Stimulated activated CD4-positive, alpha-beta T cell treated with anti-CD3 and anti-CD28 coated beads, Interleukin-15, amount 100 ng/mL, for 1 hour (primary cell): Measurements from ENCODE around the gene ZSCAN12.

Experiments
- DNase-seq, 2 donors: peaks; one replicate each; pipeline ENCODE4 v3.0.0-alpha.2; 2020; ENCODE audit warnings: low read depth in 1 of 2, low spot score in 1 of 2

ZSCAN12 gene

DNA sequence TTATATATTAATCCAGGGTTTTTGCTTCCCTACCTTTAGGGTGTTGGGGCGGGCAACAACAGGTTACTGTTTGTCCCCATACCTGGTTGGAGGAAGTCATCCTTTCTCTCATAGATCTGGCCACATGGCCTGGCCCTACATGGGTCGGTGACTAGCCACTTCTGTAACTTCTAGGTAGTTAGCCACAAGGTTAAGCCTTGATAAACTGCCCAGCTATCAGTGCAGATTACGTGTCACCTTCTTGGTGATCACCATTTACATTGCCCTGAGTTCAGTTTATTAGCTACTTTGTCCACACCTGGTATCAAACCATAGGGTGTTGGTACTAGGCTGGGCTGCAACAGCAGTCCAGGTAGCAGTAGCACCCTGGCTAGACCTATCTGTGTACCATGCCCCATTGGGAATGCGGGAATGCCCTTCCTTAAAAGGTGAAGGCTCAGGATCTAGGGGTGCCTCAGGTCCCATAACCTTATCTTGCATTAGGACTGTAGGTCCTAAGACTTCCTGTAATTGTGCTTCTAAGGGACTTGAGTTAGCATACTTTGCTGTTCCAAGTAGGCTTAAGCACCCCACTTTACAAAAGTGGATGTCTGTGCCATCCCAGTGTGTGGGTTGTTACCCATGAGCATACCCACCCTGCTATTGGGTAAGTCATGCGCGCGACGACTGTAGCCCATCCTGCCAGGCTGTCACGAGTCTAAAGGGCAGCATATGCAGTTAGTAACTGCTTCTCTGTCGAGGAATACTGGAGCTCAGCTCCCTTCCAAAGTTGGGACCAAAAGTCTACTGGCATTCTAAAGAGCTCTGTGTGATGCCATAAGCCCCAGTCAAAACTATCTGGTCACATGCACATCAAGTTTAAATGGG, 44.6 kb downstream of the ZSCAN12 start:
- DNase-seq: no peak

DNA sequence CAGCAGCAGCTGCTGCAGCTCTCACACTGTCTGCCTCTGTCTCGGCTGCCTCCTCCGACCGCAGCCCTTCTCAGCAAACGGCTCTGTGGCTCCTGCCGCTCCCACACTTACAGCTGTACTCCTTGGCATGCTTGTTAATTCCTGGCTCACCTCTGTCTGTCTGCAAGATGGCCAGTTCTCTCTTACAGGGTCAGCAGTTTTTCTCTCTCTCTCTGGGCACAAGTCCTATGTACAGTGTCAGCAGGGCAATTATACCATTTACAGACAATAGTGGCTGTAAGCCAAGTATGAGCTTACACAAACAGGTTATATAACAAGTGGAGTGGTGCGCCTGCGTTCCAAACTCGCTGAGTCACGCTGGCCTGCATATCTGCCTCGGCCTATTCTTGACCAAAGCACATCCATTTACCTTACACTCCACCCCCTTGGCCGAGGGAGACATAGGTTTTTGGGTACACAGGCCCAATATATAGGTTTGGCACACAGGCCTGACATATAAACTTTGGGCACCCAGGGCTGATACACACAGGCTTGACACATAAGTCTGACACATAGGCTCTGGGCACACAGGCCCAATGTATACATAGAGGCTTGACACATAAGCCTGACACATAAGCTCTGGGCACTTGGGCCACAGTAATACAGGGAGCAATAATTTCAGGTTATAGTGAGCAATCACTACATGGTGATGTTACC, 45.4 kb downstream of the ZSCAN12 start:
- DNase-seq: no peak

- no peak for DNase-seq
These were observed 46.2 kb downstream of the ZSCAN12 start for GRCh38 chr6:28353356-28353755.

DNA sequence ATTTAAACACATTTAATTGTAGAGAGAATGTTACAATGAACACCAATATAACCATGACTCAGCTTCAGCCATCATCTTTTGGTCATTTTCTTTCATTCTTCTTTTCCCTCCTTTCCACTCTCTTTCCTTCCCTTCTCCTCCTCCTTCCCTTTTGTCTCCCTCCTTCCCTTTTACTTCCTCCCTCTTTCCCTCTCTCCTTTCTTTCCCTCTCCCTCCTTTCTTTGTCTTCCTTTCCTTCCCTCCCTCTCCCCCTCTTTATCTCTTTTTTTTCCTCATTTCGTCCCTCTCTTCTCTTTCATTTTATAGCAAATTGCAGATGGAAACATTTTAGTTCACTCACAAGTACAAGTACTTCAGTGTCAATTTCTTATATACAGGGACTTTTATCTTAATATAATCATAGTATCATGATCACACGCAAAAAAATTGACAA, 48.0 kb downstream of the ZSCAN12 start:
- no peak for DNase-seq

- no peak for DNase-seq
These were observed 48.5 kb downstream of the ZSCAN12 start for GRCh38 chr6:28351087-28351486.

DNA sequence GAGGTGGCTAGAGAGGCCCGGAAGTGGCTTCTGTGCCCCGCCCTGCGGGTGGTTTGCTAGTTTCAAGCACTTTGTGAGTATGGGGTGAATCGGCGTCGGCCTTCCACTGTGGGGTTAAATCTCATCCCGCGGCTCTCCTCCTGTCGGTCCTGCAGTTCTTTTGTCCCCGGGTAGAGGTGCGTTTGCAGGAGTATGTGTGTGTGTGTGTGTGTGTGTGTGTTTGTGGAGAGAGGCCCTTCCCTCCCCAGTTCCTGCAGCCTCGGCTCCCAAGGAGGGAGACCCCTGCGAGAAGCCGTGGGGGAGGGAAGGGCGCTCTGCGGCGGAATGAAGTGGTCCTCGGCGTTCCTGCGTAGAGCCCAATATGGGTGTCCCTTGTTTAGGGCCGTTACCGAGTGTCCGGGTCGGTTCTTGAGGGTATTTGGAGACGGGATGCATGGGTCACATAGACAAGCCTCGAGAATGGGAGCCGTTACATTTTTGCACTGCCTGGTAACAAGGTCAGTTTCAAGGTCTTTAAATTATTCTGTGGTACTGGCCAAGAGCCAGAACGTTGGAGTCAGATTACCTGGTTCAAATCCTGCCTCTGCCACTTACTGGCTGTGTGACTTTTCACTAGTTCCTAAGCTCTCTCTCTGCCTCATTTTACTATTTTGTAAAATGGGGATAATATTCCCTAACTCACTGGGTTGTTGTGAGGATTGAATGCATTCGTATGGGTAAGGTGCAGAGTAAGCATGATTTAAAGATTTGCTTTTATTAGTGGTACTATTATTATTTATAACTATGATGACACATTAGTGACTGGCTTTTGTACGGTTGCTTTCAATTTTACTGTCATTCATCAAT, 49.4 kb downstream of the ZSCAN12 start, which contains the start of gene ZKSCAN3:
ZKSCAN3 (plus strand) TSS at position 56 of the 846 bp plus-strand sequence. CDS start 9,640 bp downstream, outside the sequence.
- peak; percentile 65 to 68 for DNase-seq

GRCh38 chr6:28349344-28349891, 50.1 kb downstream of the ZSCAN12 start:
- no peak for DNase-seq

- DNase-seq: no peak
These were observed 52.4 kb downstream of the ZSCAN12 start for GRCh38 chr6:28347119-28347518.

- no peak for DNase-seq
These were observed 54.3 kb downstream of the ZSCAN12 start for GRCh38 chr6:28345201-28345600.

- no peak for DNase-seq
These were observed 55.5 kb downstream of the ZSCAN12 start for GRCh38 chr6:28343898-28344677.

DNA sequence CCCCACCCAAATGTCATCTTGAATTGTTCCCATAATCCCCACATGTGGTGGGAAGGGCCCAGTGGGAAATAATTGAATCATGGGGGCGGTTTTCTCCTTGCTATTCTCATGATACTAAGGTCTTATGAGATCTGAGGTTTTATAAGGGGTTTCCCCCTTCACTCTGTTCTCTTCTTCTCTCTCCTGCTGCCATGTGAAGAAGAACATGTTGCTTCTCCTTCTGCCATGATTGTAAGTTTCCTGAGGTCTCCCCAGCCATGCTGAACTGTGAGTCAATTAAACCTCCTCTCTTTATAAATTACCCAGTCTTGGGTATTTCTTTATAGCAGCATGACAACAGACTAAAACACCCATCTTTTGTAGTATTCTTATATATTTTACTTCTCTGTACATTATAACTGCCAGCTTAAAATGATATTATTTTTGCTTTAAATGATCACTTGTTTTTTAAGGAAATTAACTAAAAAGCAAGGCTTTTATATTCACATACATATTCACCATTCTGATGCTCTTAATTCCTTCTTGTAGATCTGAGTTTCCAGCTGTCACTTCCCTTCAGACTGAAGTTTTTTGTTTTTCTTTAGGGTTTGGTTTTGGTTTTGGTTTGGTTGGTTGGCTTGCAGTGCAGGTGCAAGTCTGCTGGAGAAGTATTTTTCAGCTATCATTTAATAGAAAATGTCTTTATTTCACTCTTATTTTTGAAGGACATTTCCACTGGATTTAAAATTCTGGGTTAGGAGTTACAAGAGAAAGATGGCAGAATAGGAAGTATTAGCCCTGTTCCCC, 59.0 kb downstream of the ZSCAN12 start:
- no peak for DNase-seq

DNA sequence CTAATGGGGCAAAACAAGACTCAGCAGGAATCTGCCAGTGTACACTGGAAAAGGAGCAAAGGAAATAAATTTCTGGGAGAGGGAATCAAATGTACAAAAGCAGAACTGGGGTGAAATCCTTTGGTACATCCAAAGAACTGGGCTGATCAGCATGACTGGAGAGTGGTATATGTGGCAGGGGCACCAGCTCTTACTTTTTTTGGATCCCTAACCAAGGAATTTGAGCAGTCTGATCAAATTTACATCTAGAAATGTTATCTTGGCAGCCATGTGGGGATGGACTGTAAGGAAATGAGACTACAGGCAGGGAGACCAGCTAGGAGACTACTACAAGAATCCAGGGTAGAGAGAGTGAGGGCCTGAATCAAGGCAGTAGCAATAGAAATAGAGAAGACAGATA, 62.4 kb downstream of the ZSCAN12 start:
- DNase-seq: no peak

- no peak for DNase-seq
These were observed 63.0 kb downstream of the ZSCAN12 start for GRCh38 chr6:28336284-28337120.

DNA sequence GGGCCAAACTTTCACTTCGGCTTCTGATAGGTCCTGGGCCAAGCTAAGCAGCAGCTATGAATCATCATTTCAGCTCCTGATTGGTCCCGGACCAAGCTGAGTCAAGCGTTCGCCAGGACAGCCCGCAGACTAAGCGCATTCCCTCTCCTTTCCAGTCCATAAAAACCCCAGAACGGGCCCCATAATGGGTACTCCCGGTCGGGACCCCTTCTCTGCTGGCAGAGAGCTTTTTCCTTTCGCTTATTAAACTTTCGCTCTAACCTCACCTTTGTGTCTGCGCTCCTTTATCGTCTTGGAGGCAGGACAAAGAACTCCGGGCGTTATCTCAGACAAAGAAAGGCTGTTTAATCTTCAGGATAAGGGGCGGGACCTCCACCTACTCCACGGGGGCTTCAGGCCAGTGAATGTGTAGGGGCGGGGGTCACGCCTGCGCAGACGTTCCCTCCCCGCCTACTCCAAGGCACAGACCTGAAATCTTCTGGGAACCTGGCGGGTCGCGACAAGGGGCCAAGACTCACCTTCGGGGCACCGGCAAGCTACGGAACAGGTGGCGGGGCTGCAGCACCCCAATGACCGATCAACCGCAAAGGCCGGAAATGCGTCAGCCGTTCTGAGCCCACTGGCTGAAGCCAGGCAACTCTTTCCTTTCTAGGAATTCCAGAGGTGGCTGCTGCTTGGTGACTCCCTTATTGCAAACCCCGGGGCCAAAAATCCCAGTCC, 63.8 kb downstream of the ZSCAN12 start, which contains the start of gene ZSCAN31:
ZSCAN31 (minus strand) TSS at position 585 of the 720 bp plus-strand sequence. CDS start 6,465 bp downstream, outside the sequence.
- peak; percentile 54 to 57 for DNase-seq

GRCh38 chr6:28335040-28335563, 64.4 kb downstream of the ZSCAN12 start:
- no peak for DNase-seq

DNA sequence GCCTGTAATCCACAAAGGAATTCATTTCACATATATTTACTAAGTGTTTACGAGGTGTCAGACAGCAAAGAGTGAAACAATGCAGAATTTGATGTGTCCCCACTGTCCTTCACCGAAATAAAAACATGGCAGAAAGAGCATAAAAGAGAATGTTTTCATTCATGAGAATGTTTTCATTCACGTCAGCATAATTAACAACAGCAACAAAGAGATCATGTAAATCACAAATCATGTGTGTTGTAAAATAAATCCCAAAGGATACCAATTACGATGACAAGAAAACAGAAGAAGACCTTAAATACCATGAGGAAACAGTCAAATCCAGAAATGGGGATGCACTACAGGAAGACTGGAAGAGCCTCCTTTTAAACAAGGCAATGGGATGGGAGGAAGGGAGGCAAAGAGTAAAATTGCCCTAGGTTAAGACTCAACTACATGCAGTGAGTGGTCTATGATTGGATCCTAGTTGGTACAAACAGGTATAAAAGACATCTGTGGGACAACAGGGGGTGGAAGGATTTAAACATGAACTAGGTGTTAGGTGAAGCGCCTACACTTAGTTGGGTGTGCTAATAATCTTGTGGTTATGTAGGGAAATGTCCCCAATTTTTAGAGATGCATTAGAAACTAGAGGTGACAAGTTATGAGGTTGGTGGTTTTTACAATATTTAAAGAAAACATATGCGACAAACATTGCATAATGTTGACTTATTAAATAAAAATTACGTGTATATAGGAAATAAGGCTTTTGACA, 65.1 kb downstream of the ZSCAN12 start:
- DNase-seq: no peak

GRCh38 chr6:28333599-28334018, 65.9 kb downstream of the ZSCAN12 start:
- DNase-seq: no peak
